ENCODE data around the gene PTH2. TPM values are rescaled to one million over a fixed set of nuclear protein-coding genes. Genes with fewer than 3 reads are reported as not detected.

PTH2 gene
- total RNA-seq, 1 experiment from 2014 or later = 1.0 TPM

- Mint-ChIP-seq H3K4me1 (peaks cover 37% of the 10 kb centered on the region), H3K27ac (peak overlapping the region; percentile 61; the same call in 1 of the 2 replicates), H3K4me3 (no peak overlapping the region), H3K9me3 (no peaks in the 10 kb centered on the region), H3K36me3 (peaks cover 32% of the 10 kb centered on the region), H3K27me3 (ENCODE audit: low read depth) (no peaks in the 10 kb centered on the region)
- ChIA-PET POLR2A (interaction anchor here (0.9 kb wide), 1 partner anchor 129 kb away, joined by 3 read pairs; no protein-coding TSS in a partner anchor), CTCF (interaction anchor here (1.0 to 1.8 kb wide), 3 partner anchors 28 to 57 kb away, joined by 5 to 7 read pairs (median 6); no protein-coding TSS in a partner anchor)
- ATAC-seq (no peak), DNase-seq (ENCODE audit: low spot score) (no peak)
- TF ChIP-seq SP1 (CRISPR knock-in tag; conservative IDR thresholded peaks at IDR 0.05) = no peak
- TF ChIP-seq PREB (CRISPR knock-in tag; IDR thresholded peaks at IDR 0.05; ENCODE audit: borderline replicate concordance) = no peak
- no peak for TF ChIP-seq E2F5 (CRISPR knock-in tag; IDR thresholded peaks at IDR 0.05)
- TF ChIP-seq ZNF138 (CRISPR knock-in tag; conservative IDR thresholded peaks at IDR 0.05) = no peak
- no peak for TF ChIP-seq JAZF1 (CRISPR knock-in tag; IDR thresholded peaks at IDR 0.05)
- TF ChIP-seq NR3C1 (CRISPR knock-in tag; conservative IDR thresholded peaks at IDR 0.05; ENCODE audit: low read depth) = no peak
- no peak for TF ChIP-seq ELF4 (CRISPR knock-in tag; IDR thresholded peaks at IDR 0.05; ENCODE audit: low read depth)
- no peak for TF ChIP-seq EMX1 (CRISPR knock-in tag; IDR thresholded peaks at IDR 0.05)
- TF ChIP-seq GTF2I (CRISPR knock-in tag; conservative IDR thresholded peaks at IDR 0.05) = no peak
- TF ChIP-seq ZNF532 (CRISPR knock-in tag; IDR thresholded peaks at IDR 0.05; ENCODE audit: borderline replicate concordance) = no peak
- no peak for TF ChIP-seq ZNF423 (CRISPR knock-in tag; IDR thresholded peaks at IDR 0.05)
- no peak for TF ChIP-seq PRRX2 (CRISPR knock-in tag; IDR thresholded peaks at IDR 0.05)
- no peak for TF ChIP-seq OVOL2 (CRISPR knock-in tag; IDR thresholded peaks at IDR 0.05; ENCODE audit: borderline replicate concordance)
- TF ChIP-seq ZNF281 (CRISPR knock-in tag; IDR thresholded peaks at IDR 0.05) = no peak
- TF ChIP-seq ERG (CRISPR knock-in tag; IDR thresholded peaks at IDR 0.05) = no peak
- TF ChIP-seq NFYB (CRISPR knock-in tag; conservative IDR thresholded peaks at IDR 0.05; ENCODE audit: low read depth) = no peak
- no peak for TF ChIP-seq HMGA2 (CRISPR knock-in tag; IDR thresholded peaks at IDR 0.05)
- TF ChIP-seq USF1 (CRISPR knock-in tag; IDR thresholded peaks at IDR 0.05) = no peak
- TF ChIP-seq MXD4 (CRISPR knock-in tag; IDR thresholded peaks at IDR 0.05; ENCODE audit: borderline replicate concordance) = no peak
Measured at GRCh38 chr19:49448432-49448786, 25.2 kb upstream of the PTH2 start.
